Neutrophil (primary cell): ENCODE data around the gene TP53BP1.

ENCODE experiments used
- H3K27ac ChIP-seq: fragments of 200-600 bp; sonication (generic); 2 replicates; pipeline ENCODE4 v1.5.1; 2016; ENCODE audit warnings: mild to moderate bottlenecking, moderate library complexity
- H3K27me3 ChIP-seq: fragments of 200-600 bp; sonication (generic); 2 replicates; pipeline ENCODE4 v1.6.0; 2016; ENCODE audit warnings: mild to moderate bottlenecking
- H3K36me3 ChIP-seq: fragments of 200-600 bp; sonication (generic); 2 replicates; pipeline ENCODE4 v1.5.1; 2017
- H3K4me1 ChIP-seq, 2 experiments: fragments of 200-600 bp in 1 of 2; sonication (generic) in 1 of 2; 1 replicate in 1 of 2; 2 replicates in 1 of 2; pipeline versions ENCODE4 v1.5.1 to v1.6.1; 2013 to 2016; ENCODE audit warnings: low read depth in 1 of 2, low read length in 1 of 2, mild to moderate bottlenecking in 1 of 2, moderate library complexity in 1 of 2; ENCODE audit not compliant: control insufficient read depth in 1 of 2, insufficient read depth in 1 of 2
- H3K4me3 ChIP-seq, 2 experiments: fragments of 200-600 bp in 1 of 2; sonication (generic) in 1 of 2; 1 replicate in 1 of 2; 2 replicates in 1 of 2; pipeline ENCODE4 v1.5.1; 2013 to 2016; ENCODE audit warnings: low read depth in 1 of 2, low read length in 1 of 2, mild to moderate bottlenecking in 1 of 2, moderate library complexity in 1 of 2
- H3K9me3 ChIP-seq: fragments of 200-600 bp; sonication (generic); 2 replicates; pipeline ENCODE4 v1.5.1; 2016
- TF ChIP-seq, protein P1 (sequence below): fragments of 200-600 bp; sonication (generic); IDR thresholded peaks from 2 replicates; pipeline ENCODE4 v1.5.1; 2016; ENCODE audit warnings: antibody characterized with exemption

Gene TP53BP1

DNA sequence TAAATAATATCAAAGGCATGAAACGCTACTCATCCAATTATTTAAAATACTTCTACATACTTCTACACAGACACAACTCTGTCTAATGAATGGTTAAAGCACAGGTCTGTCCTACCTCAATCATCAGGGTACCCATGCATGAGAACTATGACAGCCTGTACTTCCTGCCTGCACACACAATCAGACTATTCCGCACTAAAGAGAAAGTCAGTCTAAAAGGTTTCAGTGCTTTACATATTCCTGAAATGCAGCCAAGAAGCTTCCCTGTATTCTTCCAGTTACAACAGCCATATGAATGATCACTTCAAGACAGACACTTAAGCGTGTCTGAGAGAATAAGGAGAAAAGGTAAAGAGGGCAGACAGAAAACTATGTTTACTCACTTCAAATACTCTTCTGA, 63.3 kb downstream of the TP53BP1 start:
- H3K36me3 ChIP-seq: peaks cover 9% of the 10 kb centered on the region

DNA sequence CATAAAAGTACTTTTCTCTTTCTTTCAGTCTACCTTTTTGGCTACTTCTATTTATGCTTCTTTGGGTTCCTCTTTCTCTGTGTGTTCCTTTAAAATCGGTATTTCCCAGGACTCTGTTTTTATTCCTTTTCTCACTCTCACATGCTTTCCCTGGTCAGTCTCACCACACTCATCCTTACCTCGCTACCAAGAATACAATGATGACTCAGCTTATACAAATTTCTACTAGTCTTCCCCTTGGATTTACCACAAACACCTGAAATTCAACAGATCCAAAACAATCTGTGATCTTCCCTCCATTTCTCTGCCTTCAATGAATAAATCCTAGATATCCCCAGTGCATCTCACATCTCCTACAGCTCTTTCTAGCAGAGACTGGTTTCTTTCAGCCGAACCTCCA, 69.2 kb downstream of the TP53BP1 start:
- no peaks in the 10 kb centered on the region for H3K27me3 ChIP-seq
- H3K27ac ChIP-seq: no peak overlapping the region
- H3K4me1 ChIP-seq: peaks cover 3 to 8% of the 10 kb centered on the region in 2 experiments
- H3K9me3 ChIP-seq: no peaks in the 10 kb centered on the region
- TF ChIP-seq, protein P1, sequence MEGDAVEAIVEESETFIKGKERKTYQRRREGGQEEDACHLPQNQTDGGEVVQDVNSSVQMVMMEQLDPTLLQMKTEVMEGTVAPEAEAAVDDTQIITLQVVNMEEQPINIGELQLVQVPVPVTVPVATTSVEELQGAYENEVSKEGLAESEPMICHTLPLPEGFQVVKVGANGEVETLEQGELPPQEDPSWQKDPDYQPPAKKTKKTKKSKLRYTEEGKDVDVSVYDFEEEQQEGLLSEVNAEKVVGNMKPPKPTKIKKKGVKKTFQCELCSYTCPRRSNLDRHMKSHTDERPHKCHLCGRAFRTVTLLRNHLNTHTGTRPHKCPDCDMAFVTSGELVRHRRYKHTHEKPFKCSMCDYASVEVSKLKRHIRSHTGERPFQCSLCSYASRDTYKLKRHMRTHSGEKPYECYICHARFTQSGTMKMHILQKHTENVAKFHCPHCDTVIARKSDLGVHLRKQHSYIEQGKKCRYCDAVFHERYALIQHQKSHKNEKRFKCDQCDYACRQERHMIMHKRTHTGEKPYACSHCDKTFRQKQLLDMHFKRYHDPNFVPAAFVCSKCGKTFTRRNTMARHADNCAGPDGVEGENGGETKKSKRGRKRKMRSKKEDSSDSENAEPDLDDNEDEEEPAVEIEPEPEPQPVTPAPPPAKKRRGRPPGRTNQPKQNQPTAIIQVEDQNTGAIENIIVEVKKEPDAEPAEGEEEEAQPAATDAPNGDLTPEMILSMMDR: no peak
- H3K4me3 ChIP-seq: no peak overlapping the region
- H3K36me3 ChIP-seq: peaks cover 16% of the 10 kb centered on the region

More for the DNA sequence above, 63.3 kb downstream of the TP53BP1 start:
- Histone ChIP-seq H3K4me3 (no peak overlapping the region), H3K27ac (no peak overlapping the region), H3K4me1 (no peaks in the 10 kb centered on the region), H3K27me3 (no peaks in the 10 kb centered on the region), H3K9me3 (no peaks in the 10 kb centered on the region)
- TF ChIP-seq, protein P1: no peak

- no peak overlapping the region for H3K4me3 ChIP-seq
- H3K27ac ChIP-seq: no peak overlapping the region
- peaks cover 3 to 12% of the 10 kb centered on the region in 2 experiments for H3K4me1 ChIP-seq
- H3K9me3 ChIP-seq: no peaks in the 10 kb centered on the region
- H3K27me3 ChIP-seq: no peaks in the 10 kb centered on the region
- TF ChIP-seq, protein P1: no peak
- peaks cover 16% of the 10 kb centered on the region for H3K36me3 ChIP-seq
Observed at GRCh38 chr15:43420876-43421275, 72.1 kb downstream of the TP53BP1 start.

DNA sequence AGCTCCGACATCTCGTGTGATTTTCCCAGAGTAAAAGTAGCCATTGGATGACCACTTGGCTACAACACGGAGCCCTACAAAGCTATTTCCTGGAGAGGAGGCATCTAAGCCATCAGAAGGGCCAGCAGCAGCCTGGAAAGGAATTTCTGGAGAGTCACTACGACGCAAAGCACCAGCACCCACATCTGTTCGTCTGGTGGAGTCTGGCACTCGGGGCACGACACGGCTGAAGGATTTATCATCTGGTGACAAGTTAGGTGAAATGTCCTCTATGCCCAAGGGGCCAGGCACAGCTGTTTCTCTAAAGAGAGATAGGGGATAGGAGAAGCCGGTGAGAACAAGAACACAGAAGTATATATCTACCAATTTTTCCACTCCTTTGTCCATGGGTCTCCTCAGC, 72.5 kb downstream of the TP53BP1 start:
- Histone ChIP-seq H3K27me3 (no peaks in the 10 kb centered on the region), H3K36me3 (peaks cover 19% of the 10 kb centered on the region), H3K27ac (no peak overlapping the region), H3K9me3 (no peaks in the 10 kb centered on the region), H3K4me3 (no peak overlapping the region), H3K4me1 (peaks cover 3 to 12% of the 10 kb centered on the region in 2 experiments)
- TF ChIP-seq, protein P1: no peak

GRCh38 chr15:43414196-43414595, 78.8 kb downstream of the TP53BP1 start:
- Histone ChIP-seq H3K9me3 (no peaks in the 10 kb centered on the region), H3K27ac (no peak overlapping the region), H3K4me1 (peaks cover 3 to 8% of the 10 kb centered on the region in 2 experiments), H3K27me3 (no peaks in the 10 kb centered on the region), H3K36me3 (peaks cover 29% of the 10 kb centered on the region), H3K4me3 (no peak overlapping the region)
- TF ChIP-seq, protein P1: no peak

- Histone ChIP-seq H3K9me3 (no peaks in the 10 kb centered on the region), H3K4me1 (no peaks in the 10 kb centered on the region), H3K27ac (no peak overlapping the region), H3K27me3 (no peaks in the 10 kb centered on the region), H3K4me3 (no peak overlapping the region), H3K36me3 (peaks cover 48% of the 10 kb centered on the region)
- TF ChIP-seq, protein P1: no peak
Observed at GRCh38 chr15:43412096-43412495, 80.9 kb downstream of the TP53BP1 start.
